Tibial artery (tissue), 4 donors: ENCODE data around the gene DCAF10.
"Not testable (repeated sequence)": the region's sequence is repeated elsewhere in the genome, so short reads cannot be mapped to it uniquely, and the experiment has no call there.

ENCODE experiments used
- DNase-seq, 2 donors: peaks; one replicate each; pipeline ENCODE4 v3.0.0-alpha.2; 2019
- H3K27ac ChIP-seq, 2 donors: fragments of 200-600 bp; sonication (generic) in 1 of 2; 1 replicate in 1 of 2; 2 replicates in 1 of 2; pipeline ENCODE4 v1.5.1; 2018 to 2019; ENCODE audit warnings: mild to moderate bottlenecking in 1 of 2
- H3K27me3 ChIP-seq, 2 donors: fragments of 200-600 bp; sonication (generic) in 1 of 2; one replicate each; pipeline versions ENCODE4 v1.5.1 to v1.6.0; 2016 to 2019
- H3K36me3 ChIP-seq, 3 donors: fragments of 200-600 bp; sonication (generic) in 2 of 3; one replicate each; pipeline ENCODE4 v1.5.1; 2016 to 2019; ENCODE audit warnings: mild to moderate bottlenecking in 2 of 3
- H3K4me1 ChIP-seq, 4 donors: fragments of 200-600 bp; sonication (generic) in 2 of 4; 1 replicate in 3 of 4; 2 replicates in 1 of 4; pipeline ENCODE4 v1.5.1; 2016 to 2019
- H3K4me3 ChIP-seq, 2 donors: fragments of 200-600 bp; sonication (generic) in 1 of 2; 1 replicate in 1 of 2; 2 replicates in 1 of 2; pipeline ENCODE4 v1.5.1; 2018 to 2019; ENCODE audit warnings: mild to moderate bottlenecking in 2 of 2
- H3K9me3 ChIP-seq, 3 donors: fragments of 200-600 bp; sonication (generic) in 1 of 3; one replicate each; pipeline ENCODE4 v1.5.1; 2016 to 2019
- intact Hi-C: fragments of 100-400 bp; cut with DNase I; formaldehyde crosslinking; loops from one replicate; pipeline ENCODE4 v1.15.0; 2023; ENCODE audit warnings: low total_unique reads
- TF ChIP-seq, protein P1 (sequence below), 2 experiments: fragments of 200-600 bp in 1 of 2; fragments of 450-650 bp in 1 of 2; IDR thresholded peaks; one replicate each; pipeline ENCODE4 v1.5.1; 2017 to 2019; ENCODE audit warnings: antibody characterized with exemption in 2 of 2, mild to moderate bottlenecking in 1 of 2, moderate library complexity in 1 of 2

DCAF10 gene

DNA sequence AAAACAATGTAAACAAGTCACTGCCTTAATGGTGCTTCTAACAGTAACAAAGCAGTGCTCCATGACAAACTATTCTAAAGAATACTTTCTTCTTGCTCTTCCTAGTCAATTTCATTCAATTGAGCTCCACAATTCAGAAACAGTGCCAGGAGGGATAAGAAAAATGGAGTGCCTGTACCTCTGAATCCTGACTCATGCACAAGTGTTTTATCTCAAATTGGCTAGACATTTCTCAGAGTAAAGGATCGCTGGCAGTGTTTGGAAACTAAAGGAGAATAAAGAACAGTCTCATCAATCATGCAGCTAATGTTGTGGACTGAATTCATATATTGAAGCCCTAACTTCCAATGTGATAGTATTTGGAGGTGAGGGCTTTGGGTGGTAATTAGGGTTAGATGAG, 75.8 kb downstream of the DCAF10 start:
- intact Hi-C loops = no loop called here
- Histone ChIP-seq H3K27me3 (no peaks in the 10 kb centered on the region), H3K4me3 (no peak overlapping the region), H3K36me3 (peaks cover 4 to 28% (median 22%) of the 10 kb centered on the region in 3 donors), H3K4me1 (no peaks in the 10 kb centered on the region), H3K9me3 (no peaks in the 10 kb centered on the region), H3K27ac (no peak overlapping the region)
- TF ChIP-seq, protein P1, sequence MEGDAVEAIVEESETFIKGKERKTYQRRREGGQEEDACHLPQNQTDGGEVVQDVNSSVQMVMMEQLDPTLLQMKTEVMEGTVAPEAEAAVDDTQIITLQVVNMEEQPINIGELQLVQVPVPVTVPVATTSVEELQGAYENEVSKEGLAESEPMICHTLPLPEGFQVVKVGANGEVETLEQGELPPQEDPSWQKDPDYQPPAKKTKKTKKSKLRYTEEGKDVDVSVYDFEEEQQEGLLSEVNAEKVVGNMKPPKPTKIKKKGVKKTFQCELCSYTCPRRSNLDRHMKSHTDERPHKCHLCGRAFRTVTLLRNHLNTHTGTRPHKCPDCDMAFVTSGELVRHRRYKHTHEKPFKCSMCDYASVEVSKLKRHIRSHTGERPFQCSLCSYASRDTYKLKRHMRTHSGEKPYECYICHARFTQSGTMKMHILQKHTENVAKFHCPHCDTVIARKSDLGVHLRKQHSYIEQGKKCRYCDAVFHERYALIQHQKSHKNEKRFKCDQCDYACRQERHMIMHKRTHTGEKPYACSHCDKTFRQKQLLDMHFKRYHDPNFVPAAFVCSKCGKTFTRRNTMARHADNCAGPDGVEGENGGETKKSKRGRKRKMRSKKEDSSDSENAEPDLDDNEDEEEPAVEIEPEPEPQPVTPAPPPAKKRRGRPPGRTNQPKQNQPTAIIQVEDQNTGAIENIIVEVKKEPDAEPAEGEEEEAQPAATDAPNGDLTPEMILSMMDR (IDR thresholded peaks at IDR 0.05) = no peak
- no peak for DNase-seq

DNA sequence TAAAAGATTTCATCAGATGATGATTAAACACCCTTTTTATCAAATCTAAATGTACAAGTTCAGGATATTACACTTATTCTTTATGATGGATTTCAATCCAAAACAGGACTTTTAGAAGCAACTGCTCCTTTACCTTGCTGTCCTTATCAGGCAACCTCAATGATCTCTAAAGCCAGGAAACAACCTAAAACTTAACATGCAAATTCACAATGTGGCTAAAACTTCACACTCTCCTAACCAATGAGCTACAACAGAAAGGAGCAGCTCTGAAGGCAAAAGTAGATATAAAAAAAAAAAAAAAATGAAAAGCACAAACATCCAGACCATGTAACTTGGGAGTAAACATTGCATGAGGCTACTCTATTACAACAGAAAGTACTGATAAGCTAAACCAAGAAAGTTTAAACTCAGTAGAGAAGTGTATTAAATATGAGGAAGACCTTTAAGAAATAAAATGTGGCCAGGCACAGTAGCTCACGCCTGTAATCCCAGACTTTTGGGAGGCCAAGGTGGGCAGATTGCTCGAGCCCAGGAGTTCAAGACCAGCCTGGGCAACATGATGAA, 80.4 kb downstream of the DCAF10 start:
- intact Hi-C loops = no loop called here
- Histone ChIP-seq H3K27ac (no peak overlapping the region), H3K36me3 (peaks cover 4 to 40% (median 35%) of the 10 kb centered on the region in 3 donors)

DNA sequence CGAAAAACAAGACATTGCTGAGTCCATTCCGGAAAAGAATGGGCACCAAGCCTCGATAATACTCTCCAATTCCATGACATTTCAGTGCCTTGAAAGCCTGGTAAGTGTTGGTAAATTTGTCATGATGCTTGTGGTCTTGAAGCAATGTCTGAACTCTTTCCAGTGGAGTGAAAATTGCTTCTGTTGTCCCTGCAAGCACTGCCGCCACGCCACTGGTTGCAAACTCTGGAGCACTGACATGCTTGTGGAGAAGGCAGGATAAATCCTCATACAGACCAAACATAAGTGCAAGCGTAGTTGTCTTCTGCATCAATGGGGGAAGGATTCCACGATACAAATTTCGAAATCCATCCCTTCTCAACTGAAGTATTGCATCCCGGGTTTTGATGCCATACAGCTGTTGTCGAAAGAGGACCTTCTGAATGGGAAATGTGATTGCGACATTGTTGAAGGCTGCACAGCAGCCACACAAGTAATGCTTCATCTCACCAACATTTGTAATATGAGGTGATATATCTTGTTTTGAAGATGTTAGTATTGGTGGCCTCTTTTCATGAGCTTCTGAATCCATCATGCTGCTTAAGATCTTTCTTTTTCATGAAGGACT, 87.5 kb downstream of the DCAF10 start:
- intact Hi-C loops, H3K27me3 ChIP-seq, H3K9me3 ChIP-seq, H3K27ac ChIP-seq, H3K4me3 ChIP-seq, DNase-seq, H3K4me1 ChIP-seq: not testable (repeated sequence)
- H3K36me3 ChIP-seq = peaks cover 23 to 36% (median 34%) of the 10 kb centered on the region in 3 donors

More for the DNA sequence above, 80.4 kb downstream of the DCAF10 start:
- H3K27me3 ChIP-seq = no peaks in the 10 kb centered on the region
- TF ChIP-seq, protein P1 (IDR thresholded peaks at IDR 0.05) = no peak
- no peak for DNase-seq
- H3K4me1 ChIP-seq = no peaks in the 10 kb centered on the region
- no peak overlapping the region for H3K4me3 ChIP-seq
- H3K9me3 ChIP-seq = no peaks in the 10 kb centered on the region

DNA sequence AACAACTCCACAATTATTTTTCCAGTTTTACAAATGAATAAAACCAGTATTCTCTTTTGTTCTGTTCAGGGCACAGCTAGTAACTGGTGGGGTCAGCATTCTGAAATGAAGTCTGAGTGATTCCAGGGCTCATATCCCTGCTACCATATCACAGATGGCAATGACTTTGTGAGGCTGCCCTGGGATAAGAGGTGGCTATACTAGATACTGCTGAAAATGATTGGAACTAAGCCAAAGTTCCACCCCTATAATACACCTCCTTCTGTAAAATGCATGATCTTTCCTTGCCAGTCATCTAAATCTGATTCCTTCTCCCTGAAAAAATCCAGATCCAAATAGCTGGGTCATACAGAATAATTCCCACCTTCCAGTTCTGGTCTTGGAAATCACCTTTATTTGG, 88.9 kb downstream of the DCAF10 start:
- no peak for DNase-seq
- Histone ChIP-seq H3K9me3 (no peaks in the 10 kb centered on the region), H3K27ac (no peak overlapping the region), H3K36me3 (peaks cover 34 to 49% (median 48%) of the 10 kb centered on the region in 3 donors), H3K27me3 (no peaks in the 10 kb centered on the region), H3K4me1 (no peaks in the 10 kb centered on the region), H3K4me3 (no peak overlapping the region)
- intact Hi-C loops = no loop called here
- TF ChIP-seq, protein P1 (IDR thresholded peaks at IDR 0.05) = no peak

DNA sequence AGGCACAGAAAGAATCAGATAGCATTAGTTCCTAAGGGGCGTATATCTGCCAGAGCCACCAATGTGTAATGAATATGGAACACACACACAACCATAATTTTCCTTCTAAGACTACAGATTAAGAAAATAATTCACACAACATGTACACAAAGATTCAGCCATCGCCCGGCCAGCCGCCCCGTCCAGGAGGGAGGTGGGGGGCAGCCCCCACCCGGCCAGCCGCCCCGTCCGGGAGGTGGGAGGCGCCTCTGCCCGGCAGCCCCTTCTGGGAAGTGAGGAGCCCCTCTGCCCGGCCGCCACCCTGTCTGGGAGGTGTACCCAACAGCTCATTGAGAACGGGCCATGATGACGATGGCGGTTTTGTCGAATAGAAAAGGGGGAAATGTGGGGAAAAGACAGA, 90.4 kb downstream of the DCAF10 start:
- H3K9me3 ChIP-seq, DNase-seq, H3K27ac ChIP-seq, intact Hi-C loops, H3K4me1 ChIP-seq, H3K27me3 ChIP-seq, H3K4me3 ChIP-seq: not testable (repeated sequence)
- H3K36me3 ChIP-seq = peaks cover 43 to 58% (median 49%) of the 10 kb centered on the region in 3 donors

DNA sequence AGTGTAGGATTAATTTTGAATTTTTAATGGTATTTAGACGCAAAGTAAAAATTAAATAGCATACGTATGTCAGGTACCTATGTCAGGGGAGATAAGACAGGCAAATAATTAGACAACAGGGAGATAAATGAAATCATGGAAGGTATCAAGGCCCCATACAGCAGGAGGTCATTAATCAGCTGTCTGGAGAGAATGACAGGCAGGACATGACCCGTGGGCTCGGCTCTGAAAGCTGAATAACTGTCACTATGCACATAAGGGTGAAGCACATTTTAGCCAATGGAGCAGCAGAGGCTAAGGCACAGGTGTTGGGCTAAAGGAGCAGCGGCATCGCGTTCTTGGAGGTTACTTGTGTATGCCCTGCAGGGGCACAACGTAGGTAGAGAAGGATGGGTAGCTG, 91.5 kb downstream of the DCAF10 start:
- H3K4me1 ChIP-seq = no peaks in the 10 kb centered on the region
- peaks cover 44 to 62% (median 51%) of the 10 kb centered on the region in 3 donors for H3K36me3 ChIP-seq
- intact Hi-C loops = no loop called here
- TF ChIP-seq, protein P1 (IDR thresholded peaks at IDR 0.05) = no peak
- DNase-seq = no peak
- H3K4me3 ChIP-seq = no peak overlapping the region
- H3K27ac ChIP-seq = no peak overlapping the region
- no peaks in the 10 kb centered on the region for H3K9me3 ChIP-seq
- H3K27me3 ChIP-seq = no peaks in the 10 kb centered on the region
